HAP-1 (cell line): ENCODE results near the gene LRRC4B.
"Not testable (repeated sequence)": the region's sequence is repeated elsewhere in the genome, so short reads cannot be mapped to it uniquely, and the experiment has no call there.

Experiments used
- DNase-seq, 2 experiments: peaks; one replicate each; pipeline ENCODE4 v3.0.0-alpha.2; 2016 to 2020; ENCODE audit warnings: low spot score in 2 of 2
- H3K27me3 ChIP-seq: fragments of 250-450 bp; sonication (Bioruptor Pico); 2 replicates; pipeline ENCODE4 v1.5.1; 2020; ENCODE audit warnings: low read depth, mild to moderate bottlenecking, moderate library complexity
- H3K36me3 ChIP-seq: fragments of 250-450 bp; sonication (Bioruptor Pico); replicated peaks from 2 replicates; pipeline ENCODE4 v1.5.1; 2020; ENCODE audit warnings: mild to moderate bottlenecking
- H3K4me1 ChIP-seq: fragments of 250-450 bp; sonication (Bioruptor Pico); 2 replicates; pipeline ENCODE4 v1.5.1; 2020; ENCODE audit warnings: mild to moderate bottlenecking
- H3K4me3 ChIP-seq: fragments of 250-450 bp; sonication (Bioruptor Pico); 2 replicates; pipeline ENCODE4 v1.5.1; 2020; ENCODE audit warnings: mild to moderate bottlenecking, moderate library complexity
- H3K9me3 ChIP-seq: fragments of 250-450 bp; sonication (Bioruptor Pico); 2 replicates; pipeline ENCODE4 v1.5.1; 2020; ENCODE audit warnings: mild to moderate bottlenecking, moderate library complexity
- in situ Hi-C: fragments of 300-500 bp; cut with MboI; formaldehyde crosslinking; loops from 3 replicates; pipeline ENCODE4 v1.14.3; 2020; ENCODE audit warnings: low sequenced_read_pairs, inconsistent platforms, mixed read lengths

LRRC4B gene

GRCh38 chr19:50567882-50568727 lies at the start of gene LRRC4B:
Gene LRRC4B (minus strand): TSS chr19:50568435. CDS start chr19:50548838, 19,597 bp downstream.
- no peaks in the 10 kb centered on the region for H3K4me1 ChIP-seq
- H3K27me3 ChIP-seq, result peaks cover 49% of the 10 kb centered on the region
- no peaks in the 10 kb centered on the region for H3K9me3 ChIP-seq
- DNase-seq, result no peak
- in situ Hi-C loops, result no loop called here
- no peak within 1 kb of the TSS for H3K4me3 ChIP-seq
- no peaks in the 10 kb centered on the region for H3K36me3 ChIP-seq

- DNase-seq, H3K9me3 ChIP-seq, H3K36me3 ChIP-seq, H3K4me1 ChIP-seq, H3K27me3 ChIP-seq, H3K4me3 ChIP-seq, in situ Hi-C loops: not testable (repeated sequence)
These were observed 44.5 kb upstream of the LRRC4B start for GRCh38 chr19:50612504-50613404.

- Histone ChIP-seq H3K9me3 (no peaks in the 10 kb centered on the region), H3K4me3 (no peak overlapping the region), H3K27me3 (no peaks in the 10 kb centered on the region), H3K4me1 (no peaks in the 10 kb centered on the region), H3K36me3 (no peaks in the 10 kb centered on the region)
- in situ Hi-C loops, result no loop called here
- DNase-seq, result peak; percentile 78 to 94
These were observed 39.9 kb upstream of the LRRC4B start for GRCh38 chr19:50607874-50608785.

GRCh38 chr19:50607388-50607787 lies 39.2 kb upstream of the LRRC4B start:
- Histone ChIP-seq H3K4me1 (no peaks in the 10 kb centered on the region), H3K9me3 (no peaks in the 10 kb centered on the region), H3K4me3 (no peak overlapping the region), H3K27me3 (no peaks in the 10 kb centered on the region), H3K36me3 (no peaks in the 10 kb centered on the region)
- no peak for DNase-seq
- in situ Hi-C loops, result no loop called here

- in situ Hi-C loops, H3K4me3 ChIP-seq, H3K4me1 ChIP-seq, H3K27me3 ChIP-seq, H3K36me3 ChIP-seq, H3K9me3 ChIP-seq, DNase-seq: not testable (repeated sequence)
These were observed 38.0 kb upstream of the LRRC4B start for GRCh38 chr19:50606059-50606836.

- not testable (repeated sequence) for DNase-seq, H3K9me3 ChIP-seq
These were observed 36.2 kb upstream of the LRRC4B start for GRCh38 chr19:50604264-50605073.

GRCh38 chr19:50602935-50603334 lies 34.7 kb upstream of the LRRC4B start:
- Histone ChIP-seq H3K4me1 (no peaks in the 10 kb centered on the region), H3K9me3 (no peaks in the 10 kb centered on the region), H3K27me3 (no peaks in the 10 kb centered on the region), H3K4me3 (no peak overlapping the region), H3K36me3 (no peaks in the 10 kb centered on the region)
- in situ Hi-C loops, result no loop called here
- DNase-seq, result no peak

More at GRCh38 chr19:50604264-50605073, 36.2 kb upstream of the LRRC4B start:
- in situ Hi-C loops, H3K27me3 ChIP-seq, H3K4me1 ChIP-seq, H3K36me3 ChIP-seq, H3K4me3 ChIP-seq: not testable (repeated sequence)

- no peaks in the 10 kb centered on the region for H3K4me1 ChIP-seq
- in situ Hi-C loops, result no loop called here
These were observed 34.3 kb upstream of the LRRC4B start for GRCh38 chr19:50602496-50602895.

GRCh38 chr19:50602089-50602422 lies 33.8 kb upstream of the LRRC4B start:
- Histone ChIP-seq H3K36me3 (no peaks in the 10 kb centered on the region), H3K27me3 (no peaks in the 10 kb centered on the region), H3K4me1 (no peaks in the 10 kb centered on the region), H3K4me3 (no peak overlapping the region), H3K9me3 (no peaks in the 10 kb centered on the region)
- no peak for DNase-seq
- in situ Hi-C loops, result no loop called here

More at GRCh38 chr19:50602496-50602895, 34.3 kb upstream of the LRRC4B start:
- Histone ChIP-seq H3K4me3 (no peak overlapping the region), H3K27me3 (no peaks in the 10 kb centered on the region), H3K36me3 (no peaks in the 10 kb centered on the region), H3K9me3 (no peaks in the 10 kb centered on the region)
- no peak for DNase-seq

- DNase-seq, result no peak
- in situ Hi-C loops, result no loop called here
- H3K4me1 ChIP-seq, result no peaks in the 10 kb centered on the region
- H3K4me3 ChIP-seq, result no peak overlapping the region
- H3K36me3 ChIP-seq, result no peaks in the 10 kb centered on the region
- no peaks in the 10 kb centered on the region for H3K27me3 ChIP-seq
- H3K9me3 ChIP-seq, result no peaks in the 10 kb centered on the region
These were observed 33.3 kb upstream of the LRRC4B start for GRCh38 chr19:50601407-50602088.

GRCh38 chr19:50599427-50599826 lies 31.2 kb upstream of the LRRC4B start:
- DNase-seq, result no peak
- in situ Hi-C loops, result no loop called here

GRCh38 chr19:50590191-50590590 lies 22.0 kb upstream of the LRRC4B start:
- DNase-seq, result no peak
- no peak overlapping the region for H3K4me3 ChIP-seq
- peaks cover 2% of the 10 kb centered on the region; the same call in 1 of the 2 replicates for H3K27me3 ChIP-seq
- no peaks in the 10 kb centered on the region for H3K36me3 ChIP-seq
- H3K9me3 ChIP-seq, result no peaks in the 10 kb centered on the region
- in situ Hi-C loops, result no loop called here
- H3K4me1 ChIP-seq, result no peaks in the 10 kb centered on the region

More at GRCh38 chr19:50599427-50599826, 31.2 kb upstream of the LRRC4B start:
- Histone ChIP-seq H3K27me3 (no peaks in the 10 kb centered on the region), H3K4me1 (no peaks in the 10 kb centered on the region), H3K36me3 (no peaks in the 10 kb centered on the region), H3K4me3 (no peak overlapping the region), H3K9me3 (no peaks in the 10 kb centered on the region)
